KMS-11 (cell line): ENCODE measurements around the gene SEC11A.

Experiments used
- H2AFZ ChIP-seq: fragments of 200-600 bp; sonication (generic); 2 replicates; pipeline ENCODE4 v1.6.1; 2016; ENCODE audit warnings: antibody characterized with exemption, mixed run types, low read depth
- H3K27ac ChIP-seq: fragments of 200-600 bp; sonication (generic); 2 replicates; pipeline ENCODE4 v1.6.1; 2016; ENCODE audit warnings: mild to moderate bottlenecking, mixed run types
- H3K27me3 ChIP-seq: fragments of 200-600 bp; sonication (generic); 2 replicates; pipeline ENCODE4 v1.6.1; 2017; ENCODE audit warnings: mild to moderate bottlenecking, low read depth, mixed run types, moderate library complexity; ENCODE audit not compliant: insufficient read depth
- H3K36me3 ChIP-seq: fragments of 200-600 bp; sonication (generic); 2 replicates; pipeline ENCODE4 v1.6.1; 2017; ENCODE audit warnings: mild to moderate bottlenecking, mixed run types; ENCODE audit not compliant: insufficient read depth
- H3K4me1 ChIP-seq: fragments of 200-600 bp; sonication (generic); 2 replicates; pipeline ENCODE4 v1.6.1; 2016; ENCODE audit warnings: mild to moderate bottlenecking, low read depth, mixed run types; ENCODE audit not compliant: poor library complexity, severe bottlenecking
- H3K4me2 ChIP-seq: fragments of 200-600 bp; sonication (generic); 2 replicates; pipeline ENCODE4 v1.7.0; 2016; ENCODE audit warnings: mild to moderate bottlenecking, mixed run types
- H3K4me3 ChIP-seq: fragments of 200-600 bp; sonication (generic); IDR thresholded peaks from 2 replicates; pipeline ENCODE4 v1.6.1; 2017; ENCODE audit warnings: low read depth, low read length, mixed read lengths; ENCODE audit not compliant: insufficient read depth
- H3K79me2 ChIP-seq: fragments of 200-600 bp; sonication (generic); 2 replicates; pipeline ENCODE4 v1.6.1; 2016; ENCODE audit warnings: low read depth, mixed run types; ENCODE audit not compliant: insufficient read depth
- H3K9ac ChIP-seq: fragments of 200-600 bp; sonication (generic); 2 replicates; pipeline ENCODE4 v1.6.1; 2016; ENCODE audit warnings: mild to moderate bottlenecking, mixed run types
- H4K20me1 ChIP-seq: fragments of 200-600 bp; sonication (generic); 2 replicates; pipeline ENCODE4 v1.6.1; 2016; ENCODE audit warnings: mild to moderate bottlenecking, mixed run types; ENCODE audit not compliant: insufficient read depth
- TF ChIP-seq, protein P1 (sequence below): fragments of 200-600 bp; sonication (generic); conservative IDR thresholded peaks from 2 replicates; pipeline ENCODE4 v1.6.1; 2017; ENCODE audit warnings: low read depth, mild to moderate bottlenecking, antibody characterized with exemption, low read length, moderate library complexity, mixed read lengths

SEC11A gene

DNA sequence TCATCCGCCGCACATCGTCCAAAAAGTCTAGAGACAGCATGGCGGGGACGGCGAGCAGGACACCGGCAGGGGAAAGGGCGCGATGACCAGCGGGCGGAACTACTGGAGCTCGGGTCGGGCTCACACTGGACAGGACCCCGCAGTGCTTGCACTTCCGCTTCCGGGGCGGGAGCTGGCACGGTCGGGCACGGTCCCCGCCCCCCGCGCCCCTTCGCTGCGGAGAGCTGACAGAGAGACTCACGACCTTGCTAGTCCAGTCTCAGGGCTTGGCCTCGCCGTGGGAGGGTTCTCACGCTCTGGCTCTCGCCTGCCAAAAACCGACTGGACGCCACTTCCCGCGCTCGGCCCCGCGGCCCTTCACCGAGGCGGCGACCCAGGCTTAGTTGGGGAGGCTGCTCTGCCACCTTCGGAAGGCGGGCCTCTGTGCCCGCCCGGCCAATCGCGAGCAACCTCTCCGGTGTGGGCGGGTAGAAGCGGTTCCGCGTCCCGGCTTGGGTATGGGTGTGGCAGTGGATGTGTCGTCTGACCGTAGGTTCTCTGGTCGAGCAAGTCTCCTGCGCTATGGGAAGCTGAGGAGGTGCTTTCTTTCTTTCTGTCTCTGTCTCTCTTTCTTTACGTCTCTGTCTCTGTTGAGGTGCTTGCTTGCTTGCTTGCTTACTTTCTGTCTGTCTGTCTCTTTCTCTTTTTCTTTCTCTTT is at the start of gene SEC11A:
Gene SEC11A, minus strand, starts transcription at position 104 of the 697 bp plus-strand sequence. Its CDS starts 64 bp downstream, at position 40.
- Histone ChIP-seq H3K36me3 (0 out of 2 replicates have a peak, but pooled peaks cover 4% of the 10 kb centered on the region), H3K4me3 (no peak within 1 kb of the TSS), H3K4me1 (peaks cover 39% of the 10 kb centered on the region), H4K20me1 (no peaks in the 10 kb centered on the region), H3K4me2 (peak within 1 kb of the TSS; percentile 100), H3K27me3 (no peaks in the 10 kb centered on the region), H2AFZ (peak within 1 kb of the TSS; percentile 84), H3K9ac (peak within 1 kb of the TSS; percentile 69), H3K79me2 (peaks cover 48% of the 10 kb centered on the region), H3K27ac (peak within 1 kb of the TSS; percentile 78)
- TF ChIP-seq, protein P1, sequence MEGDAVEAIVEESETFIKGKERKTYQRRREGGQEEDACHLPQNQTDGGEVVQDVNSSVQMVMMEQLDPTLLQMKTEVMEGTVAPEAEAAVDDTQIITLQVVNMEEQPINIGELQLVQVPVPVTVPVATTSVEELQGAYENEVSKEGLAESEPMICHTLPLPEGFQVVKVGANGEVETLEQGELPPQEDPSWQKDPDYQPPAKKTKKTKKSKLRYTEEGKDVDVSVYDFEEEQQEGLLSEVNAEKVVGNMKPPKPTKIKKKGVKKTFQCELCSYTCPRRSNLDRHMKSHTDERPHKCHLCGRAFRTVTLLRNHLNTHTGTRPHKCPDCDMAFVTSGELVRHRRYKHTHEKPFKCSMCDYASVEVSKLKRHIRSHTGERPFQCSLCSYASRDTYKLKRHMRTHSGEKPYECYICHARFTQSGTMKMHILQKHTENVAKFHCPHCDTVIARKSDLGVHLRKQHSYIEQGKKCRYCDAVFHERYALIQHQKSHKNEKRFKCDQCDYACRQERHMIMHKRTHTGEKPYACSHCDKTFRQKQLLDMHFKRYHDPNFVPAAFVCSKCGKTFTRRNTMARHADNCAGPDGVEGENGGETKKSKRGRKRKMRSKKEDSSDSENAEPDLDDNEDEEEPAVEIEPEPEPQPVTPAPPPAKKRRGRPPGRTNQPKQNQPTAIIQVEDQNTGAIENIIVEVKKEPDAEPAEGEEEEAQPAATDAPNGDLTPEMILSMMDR, result no peak

DNA sequence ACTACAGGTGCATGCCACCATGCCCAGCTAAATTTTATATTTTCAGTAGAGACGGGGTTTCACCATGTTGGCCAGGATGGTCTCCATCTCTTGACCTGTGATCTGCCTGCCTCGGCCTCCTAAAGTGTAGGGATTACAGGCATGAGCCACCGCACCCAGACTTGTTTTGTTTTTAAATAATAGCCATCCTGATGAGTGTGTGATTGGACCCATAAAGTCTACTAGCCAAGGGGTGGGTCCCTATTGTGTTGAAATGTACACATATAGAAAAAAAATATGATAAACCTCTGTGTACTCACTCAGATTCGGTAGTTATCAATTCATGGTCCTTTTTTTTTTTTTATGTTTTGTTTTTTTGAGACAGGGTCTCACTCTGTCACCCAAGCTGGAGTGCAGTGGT is 49.7 kb upstream of the SEC11A start:
- no peaks in the 10 kb centered on the region for H3K27me3 ChIP-seq
- H3K36me3 ChIP-seq, result 0 out of 2 replicates have a peak, but pooled peaks cover 9% of the 10 kb centered on the region
- peaks cover 35% of the 10 kb centered on the region for H3K4me1 ChIP-seq
- no peak overlapping the region for H2AFZ ChIP-seq
- H4K20me1 ChIP-seq, result peaks cover 19% of the 10 kb centered on the region
- TF ChIP-seq, protein P1, result no peak
- H3K27ac ChIP-seq, result no peak overlapping the region
- H3K9ac ChIP-seq, result no peak overlapping the region
- H3K4me2 ChIP-seq, result no peak overlapping the region
- H3K4me3 ChIP-seq, result no peak overlapping the region
- H3K79me2 ChIP-seq, result peaks cover 53% of the 10 kb centered on the region

DNA sequence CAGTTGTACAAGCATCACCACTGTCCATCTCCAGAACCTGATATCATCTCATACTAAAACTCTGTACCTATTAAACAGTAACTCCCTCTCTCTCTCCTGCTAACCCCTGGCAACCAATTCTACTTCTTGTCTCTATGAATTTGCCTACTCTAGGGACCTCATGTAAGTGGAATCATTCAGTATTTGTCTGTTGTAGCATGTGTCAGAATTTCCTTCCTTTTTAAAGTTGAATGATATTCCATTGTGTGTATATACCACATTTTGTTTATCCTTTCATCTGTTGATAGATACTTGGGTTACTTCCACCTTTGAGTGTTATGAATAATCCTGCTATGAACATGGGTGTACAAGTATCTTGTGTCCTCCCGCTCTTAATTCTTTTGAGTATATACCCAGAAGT is 49.0 kb upstream of the SEC11A start:
- H3K27me3 ChIP-seq, result no peaks in the 10 kb centered on the region
- peaks cover 42% of the 10 kb centered on the region for H3K4me1 ChIP-seq
- H3K79me2 ChIP-seq, result peaks cover 60% of the 10 kb centered on the region
- no peak overlapping the region for H2AFZ ChIP-seq
- peaks cover 26% of the 10 kb centered on the region for H4K20me1 ChIP-seq
- no peak overlapping the region for H3K9ac ChIP-seq
- TF ChIP-seq, protein P1, result no peak
- no peak overlapping the region for H3K27ac ChIP-seq
- no peak overlapping the region for H3K4me3 ChIP-seq
- 0 out of 2 replicates have a peak, but pooled peaks cover 6% of the 10 kb centered on the region for H3K36me3 ChIP-seq
- no peak overlapping the region for H3K4me2 ChIP-seq

DNA sequence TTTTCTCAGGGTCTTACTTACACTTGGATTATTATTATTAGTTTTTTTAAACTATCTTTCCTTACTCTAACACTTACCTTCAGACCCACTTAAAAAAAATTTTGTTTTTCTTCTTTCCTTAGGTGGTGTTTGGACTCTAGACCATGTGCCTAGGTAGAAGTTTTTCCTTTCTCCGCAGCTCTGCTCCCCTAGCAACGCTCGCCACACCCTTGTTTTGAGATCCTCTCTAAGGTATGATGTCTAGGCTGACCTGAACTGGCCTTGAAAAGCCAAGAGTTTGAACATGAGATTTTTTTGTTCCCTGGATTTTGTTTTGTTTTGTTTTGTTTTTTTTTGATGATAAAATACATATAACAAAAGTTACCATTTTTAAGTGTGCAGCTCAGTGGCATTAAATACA is 48.6 kb upstream of the SEC11A start:
- Histone ChIP-seq H3K4me1 (peaks cover 46% of the 10 kb centered on the region), H3K4me2 (no peak overlapping the region), H3K36me3 (0 out of 2 replicates have a peak, but pooled peaks cover 6% of the 10 kb centered on the region), H4K20me1 (peaks cover 26% of the 10 kb centered on the region), H3K27me3 (no peaks in the 10 kb centered on the region), H3K4me3 (no peak overlapping the region), H3K27ac (no peak overlapping the region), H3K9ac (no peak overlapping the region), H2AFZ (no peak overlapping the region), H3K79me2 (peaks cover 64% of the 10 kb centered on the region)
- TF ChIP-seq, protein P1, result no peak
